ENCODE data around the gene NKAIN4. TPM values are rescaled to one million over a fixed set of nuclear protein-coding genes. Genes with fewer than 3 reads are reported as not detected.

Gene NKAIN4
- total and polyA plus RNA-seq, 4 donors, result 0.05 TPM; not detected in 3

GRCh38 chr20:63212792-63213191 is 41.5 kb downstream of the NKAIN4 start (continued):
- TF ChIP-seq REST (IDR thresholded peaks at IDR 0.05) (no peak), TAF1 (conservative IDR thresholded peaks at IDR 0.05) (no peak), ATF3 (IDR thresholded peaks at IDR 0.05) (no peak), EGR1 (IDR thresholded peaks at IDR 0.05; ENCODE audit: low read depth in 2 of 2) (no peak), YY1 (IDR thresholded peaks at IDR 0.05) (no peak)

- peaks cover 6 to 50% (median 33%) of the 10 kb centered on the region in 4 donors for H3K36me3 ChIP-seq (ENCODE audit: control insufficient read depth in 4 of 4, insufficient read depth in 3 of 4, low read depth in 1 of 4, low read length in 3 of 4)
- 87% methylated on average over 5 of the region's 5 CpGs for WGBS
- H3K4me1 ChIP-seq (ENCODE audit: control insufficient read depth in 4 of 4, insufficient read depth in 4 of 4, low read length in 3 of 4), result peaks cover 6 to 32% (median 25%) of the 10 kb centered on the region in 4 donors
- no peak overlapping the region for H3K9ac ChIP-seq (ENCODE audit: low read depth in 1 of 2, low read length in 2 of 2)
- no peaks in the 10 kb centered on the region for H3K9me3 ChIP-seq (ENCODE audit: control insufficient read depth in 4 of 4, low read length in 3 of 4)
- DNase-seq (ENCODE audit: low spot score), result no peak
- no peak for TF ChIP-seq FOXA1 (IDR thresholded peaks at IDR 0.05)
- TF ChIP-seq NR2F2 (IDR thresholded peaks at IDR 0.05), result no peak
- TF ChIP-seq YY1 (IDR thresholded peaks at IDR 0.05), result no peak
- no peak for TF ChIP-seq SP1 (IDR thresholded peaks at IDR 0.05)
- no peak for TF ChIP-seq RAD21 (IDR thresholded peaks at IDR 0.05)
- TF ChIP-seq MAX (IDR thresholded peaks at IDR 0.05), result no peak
- TF ChIP-seq JUND (IDR thresholded peaks at IDR 0.05), result no peak
- TF ChIP-seq HNF4A (conservative IDR thresholded peaks at IDR 0.05), result no peak
- TF ChIP-seq RXRA (IDR thresholded peaks at IDR 0.05), result no peak
- TF ChIP-seq ZBTB33 (IDR thresholded peaks at IDR 0.05), result no peak
- TF ChIP-seq GABPA (IDR thresholded peaks at IDR 0.05 in 1 of 2, conservative IDR thresholded peaks at IDR 0.05 in 1 of 2), result no peak
- TF ChIP-seq ATF3 (IDR thresholded peaks at IDR 0.05), result no peak
- TF ChIP-seq FOXA2 (IDR thresholded peaks at IDR 0.05), result no peak
- TF ChIP-seq TAF1 (conservative IDR thresholded peaks at IDR 0.05), result no peak
- TF ChIP-seq CTCF (IDR thresholded peaks at IDR 0.05; ENCODE audit: low read depth, low read length, missing input control), result no peak
- no peak for TF ChIP-seq REST (IDR thresholded peaks at IDR 0.05)
- no peak for TF ChIP-seq HNF4G (IDR thresholded peaks at IDR 0.05)
- no peak for TF ChIP-seq EGR1 (IDR thresholded peaks at IDR 0.05; ENCODE audit: low read depth in 2 of 2)
- no peaks in the 10 kb centered on the region for H3K27me3 ChIP-seq (ENCODE audit: control insufficient read depth in 4 of 4, insufficient read depth in 4 of 4, low read length in 3 of 4)
- no peak overlapping the region for H3K27ac ChIP-seq (ENCODE audit: low read depth in 1 of 2, low read length in 2 of 2)
- H3K4me3 ChIP-seq (ENCODE audit: low read depth in 1 of 3, low read length in 3 of 3), result no peak overlapping the region
Measured at GRCh38 chr20:63212393-63212730, 41.9 kb downstream of the NKAIN4 start.
